Stimulated activated CD4-positive, alpha-beta T cell treated with anti-CD3 and anti-CD28 coated beads, Interleukin-12 subunit alpha, Interleukin-12 subunit beta, amount 100 ng/mL, for 24 hours (primary cell): Measurements from ENCODE around the gene DUOXA2.
"Not testable (repeated sequence)": the region's sequence is repeated elsewhere in the genome, so short reads cannot be mapped to it uniquely, and the experiment has no call there.

Experiments
- DNase-seq, 2 experiments: peaks; one replicate each; pipeline ENCODE4 v3.0.0-alpha.2; 2020; ENCODE audit warnings: low read depth in 2 of 2

Gene DUOXA2

GRCh38 chr15:45114076-45114750 lies at the start of gene DUOXA2, which contains the start of gene DUOX2:
Gene DUOXA2, plus strand, starts transcription at chr15:45114326. Its CDS starts 280 bp downstream, at chr15:45114606.
Gene DUOX2, minus strand, starts transcription at chr15:45114172. Its CDS starts 761 bp downstream, at chr15:45113411.
- DNase-seq = no peak

- DNase-seq = no peak
Measured at GRCh38 chr15:45064386-45064785, 49.7 kb upstream of the DUOXA2 start.

GRCh38 chr15:45069942-45070360 lies 44.2 kb upstream of the DUOXA2 start:
- not testable (repeated sequence) for DNase-seq

GRCh38 chr15:45073602-45074001 lies 40.5 kb upstream of the DUOXA2 start:
- not testable (repeated sequence) for DNase-seq

GRCh38 chr15:45075440-45076320 lies 38.4 kb upstream of the DUOXA2 start:
- not testable (repeated sequence) for DNase-seq

- DNase-seq = not testable (repeated sequence)
Measured at GRCh38 chr15:45077391-45077790, 36.7 kb upstream of the DUOXA2 start.

GRCh38 chr15:45079201-45079600 lies 34.9 kb upstream of the DUOXA2 start:
- DNase-seq = not testable (repeated sequence)

- DNase-seq = not testable (repeated sequence)
Measured at GRCh38 chr15:45079628-45080246, 34.4 kb upstream of the DUOXA2 start.

GRCh38 chr15:45080593-45080992 lies 33.5 kb upstream of the DUOXA2 start:
- not testable (repeated sequence) for DNase-seq

GRCh38 chr15:45082412-45082811 lies 31.7 kb upstream of the DUOXA2 start:
- not testable (repeated sequence) for DNase-seq

- DNase-seq = no peak
Measured at GRCh38 chr15:45083223-45083622, 30.9 kb upstream of the DUOXA2 start.

- no peak for DNase-seq
Measured at GRCh38 chr15:45084163-45084562, 30.0 kb upstream of the DUOXA2 start.

GRCh38 chr15:45087513-45087912 lies 26.6 kb upstream of the DUOXA2 start:
- no peak for DNase-seq

- no peak for DNase-seq
Measured at GRCh38 chr15:45088801-45089711, 25.1 kb upstream of the DUOXA2 start.

GRCh38 chr15:45089712-45090373 lies 24.3 kb upstream of the DUOXA2 start:
- no peak for DNase-seq

GRCh38 chr15:45091161-45091560 lies 23.0 kb upstream of the DUOXA2 start:
- DNase-seq = no peak

GRCh38 chr15:45091576-45091975 lies 22.6 kb upstream of the DUOXA2 start:
- no peak for DNase-seq

- no peak for DNase-seq
Measured at GRCh38 chr15:45093013-45093412, 21.1 kb upstream of the DUOXA2 start.

GRCh38 chr15:45093622-45094357 lies 20.3 kb upstream of the DUOXA2 start:
- no peak for DNase-seq

- no peak for DNase-seq
Measured at GRCh38 chr15:45094358-45094730, 19.8 kb upstream of the DUOXA2 start.
